C1 segment of cervical spinal cord (tissue), 14 donors: ENCODE data around the gene BMPER.
A peak's percentile ranks its signal among the peaks of the same experiment; 100 is the strongest.

Source experiments
- DNase-seq, 14 donors: peaks; one replicate each; lab custom pipeline; 2025; lab: John Stamatoyannopoulos, UW

BMPER gene

DNA sequence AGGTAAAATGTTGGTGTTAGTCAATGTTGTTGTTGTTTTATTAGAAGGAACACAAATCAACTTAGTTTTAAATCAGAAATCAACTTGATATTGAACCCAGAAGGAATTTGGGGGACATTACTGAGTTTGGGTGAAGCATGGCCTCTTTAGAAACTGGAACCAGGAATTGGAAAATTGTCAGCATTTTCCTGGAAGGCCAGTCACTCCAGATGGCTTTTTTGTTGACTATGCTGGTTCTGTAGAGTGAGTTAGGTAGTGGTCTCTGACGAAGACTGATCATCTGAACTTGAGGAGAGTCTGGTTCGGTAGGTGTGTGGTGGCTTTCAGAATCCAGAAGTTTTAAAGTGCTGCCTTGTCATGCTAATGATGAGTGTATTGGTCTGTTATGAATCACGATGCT lies 111.5 kb downstream of the BMPER start:
- peak in 1 of 14 donors; percentile 65 for DNase-seq

DNA sequence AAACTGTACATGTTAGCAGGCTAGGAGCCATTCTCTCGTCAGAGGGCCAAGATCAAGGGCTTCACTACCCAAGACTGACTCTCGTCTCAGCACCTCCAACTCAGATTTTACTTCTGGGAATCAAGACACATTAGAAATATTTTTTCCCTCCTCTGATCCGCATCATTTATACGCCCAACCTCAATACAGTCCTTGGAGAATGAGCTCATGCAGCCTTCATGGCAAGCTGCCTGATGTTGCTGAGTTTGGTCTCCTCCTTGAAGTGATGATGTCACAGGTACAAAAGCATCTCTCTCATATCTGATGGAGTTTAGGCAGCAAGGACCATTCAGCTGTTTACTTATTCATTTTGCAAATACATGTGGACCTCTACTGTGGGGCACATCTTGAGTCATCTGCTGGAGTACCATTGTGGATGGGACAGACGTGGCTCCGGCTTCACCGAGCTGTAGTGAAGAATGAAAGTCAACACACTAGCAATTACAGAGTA lies 114.0 kb downstream of the BMPER start:
- DNase-seq, result no peak

DNA sequence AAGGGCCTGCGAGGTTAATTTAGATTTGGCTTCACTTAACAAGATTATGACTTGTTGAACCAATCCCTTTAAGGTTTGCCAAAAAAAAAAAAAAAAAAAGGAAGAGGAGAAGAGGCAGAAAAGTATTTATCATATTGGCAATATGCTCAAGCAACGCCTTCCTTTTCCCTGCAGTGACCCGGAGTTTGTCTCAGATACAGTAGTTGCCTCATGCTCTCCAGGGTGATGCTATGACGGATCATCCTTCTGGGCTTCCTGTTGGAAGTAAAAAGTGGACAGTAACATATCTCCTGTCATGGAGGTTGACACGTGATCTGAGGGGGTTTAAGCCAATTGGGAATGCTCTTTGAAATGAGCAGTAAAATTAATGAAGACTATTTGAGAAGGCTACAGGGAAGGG lies 117.3 kb downstream of the BMPER start:
- DNase-seq, result no peak

DNA sequence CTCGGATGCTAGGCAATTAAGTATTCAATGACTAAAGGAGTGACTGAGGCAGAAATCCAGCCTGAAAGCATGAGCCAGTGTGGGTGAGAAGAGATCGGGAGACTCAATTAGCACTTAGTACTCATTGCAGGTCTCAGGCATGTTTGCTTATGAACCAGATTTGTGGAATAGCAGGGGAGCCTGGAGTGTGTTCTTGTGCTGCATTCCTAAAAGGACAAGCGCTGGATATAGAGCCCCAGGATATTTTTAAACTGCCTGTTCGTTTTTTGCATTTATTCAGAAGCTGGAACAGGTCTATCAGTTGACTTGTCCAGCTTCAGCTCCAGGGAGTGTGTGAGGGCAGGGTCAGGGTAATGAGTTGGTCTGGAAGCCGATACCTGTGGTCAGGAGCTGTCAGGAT lies 120.3 kb downstream of the BMPER start:
- no peak for DNase-seq

DNA sequence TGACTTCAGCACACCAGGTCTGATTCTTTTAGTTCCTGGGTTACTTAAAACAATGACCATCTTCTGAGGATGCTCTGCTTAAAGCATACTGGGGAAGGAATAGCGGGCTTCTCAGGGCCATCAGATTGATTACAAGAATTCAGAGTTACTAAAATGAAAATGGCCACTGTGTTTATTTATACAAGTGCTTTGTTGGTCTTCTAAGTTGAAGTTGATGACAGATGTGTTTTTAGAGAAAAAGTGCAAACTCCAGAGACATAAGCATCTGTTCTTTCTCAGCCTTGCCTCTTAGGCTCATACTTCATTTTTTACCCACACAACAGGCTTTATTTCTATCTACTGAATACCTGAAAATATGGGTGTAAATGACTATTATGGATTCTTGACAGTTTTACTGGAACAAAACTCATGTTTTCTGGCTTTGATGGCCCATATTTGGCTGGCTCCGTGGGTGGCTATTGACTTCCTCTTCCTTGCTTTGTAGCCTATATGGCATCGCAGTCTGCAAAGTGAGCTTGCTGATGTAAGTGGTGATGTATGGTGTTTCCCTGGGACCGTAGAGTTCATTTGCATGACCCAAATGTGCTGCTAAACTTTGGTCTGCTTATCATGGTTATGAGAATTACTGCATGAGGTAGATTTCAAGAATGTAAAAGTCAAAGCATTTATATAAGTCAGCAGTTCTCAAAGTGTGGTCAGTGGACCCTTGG lies 121.3 kb downstream of the BMPER start:
- no peak for DNase-seq

DNA sequence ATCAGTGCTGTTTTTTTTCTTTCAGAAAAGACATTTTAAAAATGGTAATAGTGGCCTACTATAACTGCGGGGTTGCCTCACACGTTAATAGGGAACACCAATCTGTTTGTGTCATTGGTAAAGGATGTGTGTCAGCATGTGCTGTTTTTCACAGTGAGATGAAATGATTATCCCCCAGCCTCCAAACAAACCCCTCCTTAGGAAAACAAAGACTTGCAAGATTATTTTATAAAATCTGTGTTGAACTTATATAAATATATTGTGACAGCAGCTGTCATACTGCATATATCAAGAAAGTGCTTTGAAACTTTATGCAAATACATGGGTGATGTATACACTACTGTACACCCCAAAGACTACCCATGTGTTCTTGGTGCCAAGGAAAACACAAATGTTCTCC lies 125.8 kb downstream of the BMPER start:
- no peak for DNase-seq

DNA sequence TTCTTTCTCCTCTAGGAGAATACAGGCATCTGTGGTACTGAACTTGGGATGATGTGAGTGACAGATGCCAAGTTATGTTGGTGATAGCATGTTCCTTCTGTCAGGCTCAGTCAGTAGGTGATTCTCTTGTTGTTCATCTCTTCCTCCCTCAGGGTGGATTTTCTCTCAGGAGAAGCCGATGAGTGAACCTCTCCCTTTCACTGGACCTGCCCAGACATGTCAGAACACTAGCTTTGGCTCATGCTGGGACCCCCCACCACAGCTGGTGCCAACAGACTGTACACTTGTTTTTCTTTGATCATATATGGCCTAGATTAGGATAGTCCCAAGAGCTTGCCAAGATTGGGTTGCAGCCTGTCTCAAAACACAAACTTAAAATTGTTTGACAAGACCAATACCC lies 129.4 kb downstream of the BMPER start:
- no peak for DNase-seq

DNA sequence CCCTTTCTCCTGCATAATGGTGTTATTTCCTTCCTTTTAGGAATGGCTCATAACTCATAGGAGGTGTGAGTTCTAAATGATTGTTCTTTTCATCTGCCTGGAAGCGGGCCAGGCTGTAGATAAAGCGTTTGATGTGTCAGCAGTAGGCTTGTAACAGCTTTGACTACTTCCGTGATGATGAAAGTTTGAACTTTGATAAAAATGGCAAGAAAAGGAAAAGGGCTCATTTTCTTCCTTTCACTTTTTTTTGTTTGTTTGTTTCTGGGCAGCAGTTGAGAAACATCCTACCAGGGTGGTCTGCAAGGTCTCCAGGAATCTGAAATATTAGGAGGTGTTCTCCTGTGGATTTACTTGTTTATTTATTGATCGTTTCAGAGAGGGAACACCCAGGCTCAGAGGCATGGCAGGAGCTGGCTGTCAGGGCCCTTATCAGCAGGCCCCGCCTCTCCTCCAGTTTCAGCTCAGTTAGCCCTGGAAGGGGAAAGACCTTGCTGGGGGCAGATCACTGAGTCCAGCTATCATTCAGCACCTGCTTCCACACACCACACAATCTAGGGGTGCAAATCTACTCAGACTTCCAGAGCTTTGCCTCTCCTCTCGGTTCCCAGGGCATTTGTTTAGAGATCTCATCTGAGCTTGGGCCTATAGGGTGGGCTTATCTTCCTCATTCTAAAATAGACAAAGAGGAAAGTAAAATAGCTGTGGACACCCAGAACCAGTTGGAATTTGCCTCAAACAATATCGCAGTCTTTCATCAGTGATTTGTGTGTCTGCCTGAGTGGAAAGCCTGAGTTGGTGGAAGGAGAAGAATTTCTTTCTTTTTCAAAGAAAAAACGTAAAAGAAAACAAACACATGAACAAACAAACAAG lies 130.9 kb downstream of the BMPER start:
- DNase-seq, result no peak

DNA sequence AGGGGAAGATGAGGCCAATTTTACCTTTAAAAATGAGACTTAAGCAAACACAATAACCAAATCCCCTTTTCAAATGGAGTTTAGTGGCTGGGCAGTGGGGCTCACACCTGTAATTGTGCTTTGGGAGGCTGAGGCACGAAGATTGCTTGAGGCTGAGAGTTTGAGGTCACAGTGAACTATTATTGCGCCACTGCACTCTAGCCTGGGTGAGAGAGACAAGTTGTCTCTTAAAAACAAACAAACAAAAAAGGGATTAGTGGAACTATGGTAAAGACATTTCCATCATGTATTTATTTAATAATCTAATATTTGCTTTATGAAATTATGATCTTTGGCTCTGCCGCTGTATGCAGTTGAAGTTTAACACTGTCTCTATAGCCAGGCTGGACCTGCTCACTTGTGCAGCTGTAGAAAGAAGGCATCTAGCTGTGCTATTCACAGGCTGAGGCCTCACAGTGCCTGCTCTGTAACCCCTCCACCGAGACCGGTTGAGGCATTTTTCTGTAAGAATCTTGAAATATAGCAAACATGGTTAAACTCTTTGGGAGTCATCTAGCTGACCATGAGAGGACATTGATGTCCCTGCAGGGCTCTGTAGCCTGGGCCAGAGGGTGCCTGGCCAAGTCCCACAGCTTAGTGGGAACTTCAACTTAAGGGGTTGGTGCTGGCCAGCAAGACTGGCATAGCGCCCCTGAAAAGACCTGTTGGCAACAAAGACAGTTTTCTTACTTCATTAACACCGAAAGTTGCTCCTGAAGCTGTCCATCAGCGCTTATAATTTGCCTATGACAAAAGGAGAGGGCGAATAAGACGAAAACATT lies 131.8 kb downstream of the BMPER start:
- no peak for DNase-seq

DNA sequence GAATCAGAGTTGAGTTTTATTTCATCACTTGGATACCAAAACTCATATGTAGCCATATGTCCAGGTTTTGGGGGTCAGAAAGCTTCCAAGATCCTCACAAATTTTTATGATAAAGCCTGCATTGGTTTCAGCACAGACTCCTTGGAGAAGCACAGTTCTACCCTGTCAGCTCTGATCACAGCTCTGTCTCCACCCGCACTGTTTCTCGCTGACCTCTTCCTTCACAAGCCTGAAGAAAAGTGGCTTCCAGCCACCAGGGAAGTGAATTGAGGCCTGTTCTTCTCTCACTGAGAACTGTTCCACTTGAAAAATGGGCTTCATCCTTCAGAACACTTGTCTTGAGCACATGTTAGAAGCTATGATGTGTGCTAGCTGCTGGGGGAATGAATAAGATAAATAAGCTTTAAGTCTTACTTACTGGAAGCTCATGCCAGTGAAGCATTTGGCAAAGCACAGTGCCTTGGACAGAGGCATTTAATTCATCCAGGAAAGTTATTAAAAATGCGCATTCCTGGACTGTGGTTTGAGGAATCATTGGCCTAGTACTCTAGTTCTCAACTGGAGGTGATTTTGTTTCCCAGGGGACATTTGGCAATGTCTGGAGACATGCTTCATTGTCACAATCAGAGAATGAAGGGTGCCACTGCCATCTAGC lies 133.6 kb downstream of the BMPER start:
- no peak for DNase-seq

DNA sequence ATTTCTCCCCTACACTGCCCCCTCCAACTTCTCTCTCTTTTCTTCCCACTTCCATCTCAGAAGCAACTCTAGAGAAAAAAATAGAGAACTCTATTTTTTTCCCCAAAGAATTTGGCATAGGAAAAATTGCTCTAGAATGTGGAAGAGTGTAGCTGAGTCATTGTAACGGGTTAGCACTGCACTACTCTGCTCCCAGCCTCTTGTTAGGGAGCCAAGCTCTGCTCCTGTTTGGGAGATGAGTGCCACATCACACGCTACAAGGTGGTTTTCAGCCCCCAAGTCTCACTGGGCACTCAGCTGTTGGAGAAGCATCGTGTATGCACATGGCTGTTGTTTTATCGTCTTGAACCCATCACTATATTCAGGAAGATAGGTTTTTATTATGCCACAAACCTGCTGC lies 136.4 kb downstream of the BMPER start:
- DNase-seq, result no peak

DNA sequence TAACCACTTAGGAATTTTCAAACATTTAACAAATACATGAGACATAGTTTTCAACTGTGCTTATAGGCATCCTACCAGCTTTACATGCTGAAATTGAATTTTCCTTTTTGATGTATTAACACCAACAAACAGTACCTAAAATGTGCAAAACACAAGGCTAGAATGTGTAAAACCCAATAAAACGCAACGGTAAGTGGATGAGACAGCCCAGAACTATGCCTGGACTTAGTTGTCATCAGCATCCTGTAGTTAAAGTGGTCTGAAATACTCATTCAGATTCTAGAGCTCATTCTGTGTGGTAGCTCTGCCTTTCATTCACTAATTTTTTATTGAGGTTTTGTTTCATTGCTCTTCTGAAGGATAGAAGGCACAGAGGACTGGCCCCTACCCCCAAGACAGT lies 137.1 kb downstream of the BMPER start:
- no peak for DNase-seq

DNA sequence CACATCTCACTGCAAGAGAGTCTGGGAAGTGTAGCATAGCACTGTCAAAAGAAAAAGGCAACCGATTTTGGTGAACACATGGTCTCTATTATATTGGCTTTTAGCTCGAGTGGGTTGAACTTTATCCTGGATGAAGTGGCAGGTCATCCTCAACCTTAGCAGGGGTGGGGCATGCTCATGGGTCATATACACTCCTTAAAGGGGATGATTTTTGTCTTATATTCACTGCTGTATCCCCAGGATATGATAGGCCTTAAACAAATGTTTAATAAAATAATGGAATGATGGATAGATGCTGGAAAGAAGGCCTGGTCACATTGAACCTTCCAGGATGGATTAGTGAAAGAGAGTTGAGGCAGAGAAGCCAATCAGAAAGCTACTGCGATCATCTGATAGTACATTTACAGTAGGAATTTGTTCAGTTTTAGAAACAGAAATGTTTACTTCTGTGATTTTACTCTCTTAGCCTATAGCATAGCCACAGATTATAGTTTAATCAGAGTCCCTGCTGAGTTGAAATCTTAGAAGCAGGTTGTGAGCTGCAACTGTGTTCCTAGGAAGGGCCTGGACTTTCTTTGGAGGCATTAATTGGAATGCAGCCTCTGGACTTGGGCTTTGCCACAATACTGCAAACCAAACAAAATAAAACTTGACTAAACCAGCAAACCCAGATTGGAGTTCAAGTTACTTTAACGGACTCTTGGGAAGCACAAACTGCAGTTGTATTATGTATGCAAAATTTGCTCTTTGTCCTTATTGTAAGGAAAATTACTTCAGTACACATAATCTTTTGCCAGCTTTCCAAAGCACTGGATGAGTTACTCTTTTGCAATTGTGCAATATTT lies 138.3 kb downstream of the BMPER start:
- DNase-seq, result no peak

DNA sequence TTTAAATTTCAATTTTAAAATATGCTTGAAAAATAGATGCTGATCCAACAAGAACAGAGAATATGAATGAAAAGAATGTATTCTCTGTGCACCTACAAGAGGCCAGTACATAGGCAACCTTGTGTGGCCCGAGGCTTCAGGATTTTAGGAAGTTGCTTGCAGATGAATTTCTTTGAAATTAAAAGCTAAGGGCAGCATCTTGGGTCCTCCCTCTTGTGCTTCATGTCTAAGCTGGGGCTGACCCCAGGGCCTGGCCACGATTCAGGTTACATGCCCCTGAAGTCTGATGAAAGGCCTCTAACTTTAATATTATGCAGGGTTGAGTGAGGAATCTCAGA lies 138.9 kb downstream of the BMPER start:
- DNase-seq, result no peak

DNA sequence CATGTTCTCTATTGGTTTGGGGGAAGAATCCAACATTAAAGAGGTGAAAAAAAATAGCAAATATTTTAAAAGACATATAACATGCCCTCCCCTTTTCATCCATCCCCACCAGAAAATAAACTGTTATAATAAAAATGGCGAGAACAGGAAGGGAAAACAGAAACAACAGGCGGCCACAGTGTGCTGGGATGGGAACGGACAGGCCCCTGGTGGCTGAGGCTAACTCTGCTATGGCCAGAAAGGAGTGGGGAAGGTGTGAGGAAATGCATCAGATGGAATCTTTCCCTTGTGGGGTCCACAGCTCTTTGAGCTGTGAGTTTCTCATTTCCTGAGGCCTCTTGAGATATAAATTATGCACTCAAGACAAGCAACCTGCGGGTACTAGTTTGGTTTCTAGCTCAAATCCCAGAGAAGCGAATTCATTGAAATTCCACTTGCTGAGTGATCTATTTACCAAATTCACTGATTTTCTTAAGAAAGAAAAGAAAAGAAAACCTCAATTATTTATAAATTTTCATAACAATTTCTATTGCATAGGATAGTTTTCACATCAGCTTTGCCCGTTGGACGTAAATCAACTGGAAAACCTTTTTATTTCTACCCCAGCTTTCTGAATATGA lies 139.5 kb downstream of the BMPER start:
- DNase-seq, result no peak

DNA sequence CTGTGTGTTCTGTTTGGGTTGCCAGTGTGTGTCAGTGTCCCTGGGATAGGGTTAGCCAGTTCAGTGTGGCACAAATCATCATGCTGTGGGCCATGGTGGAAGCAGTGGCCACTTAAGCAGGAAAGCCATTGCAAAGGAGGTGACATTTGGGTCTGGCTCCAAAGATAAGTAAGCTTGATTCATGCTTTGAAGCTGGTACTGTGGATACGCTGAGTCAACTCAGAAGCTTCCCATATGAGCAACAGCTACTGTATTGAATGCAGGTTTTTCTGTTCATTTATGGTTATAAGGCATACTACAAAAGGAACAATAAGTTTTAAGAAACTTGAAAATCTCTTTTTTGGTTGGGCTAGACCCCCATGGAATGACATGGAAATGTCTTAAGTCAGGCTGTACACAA lies 143.1 kb downstream of the BMPER start:
- no peak for DNase-seq

DNA sequence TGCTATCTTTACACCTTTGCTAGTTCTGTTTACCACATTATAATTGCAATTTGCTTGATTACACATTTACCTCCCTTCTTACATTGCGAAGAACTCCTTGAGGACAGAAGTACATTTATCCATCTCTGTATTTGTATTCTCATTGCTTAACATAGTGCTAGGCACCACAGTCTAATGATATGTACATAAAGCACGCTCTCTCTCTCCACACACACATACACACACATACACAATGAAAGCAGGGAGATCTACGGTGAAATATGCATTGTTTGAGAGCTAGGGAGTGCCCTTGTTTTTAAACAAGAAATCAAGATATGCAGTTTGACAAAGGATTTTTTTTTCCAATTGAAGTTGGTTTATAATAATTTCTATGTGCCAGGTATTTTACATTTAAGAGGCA lies 148.7 kb downstream of the BMPER start:
- no peak for DNase-seq

DNA sequence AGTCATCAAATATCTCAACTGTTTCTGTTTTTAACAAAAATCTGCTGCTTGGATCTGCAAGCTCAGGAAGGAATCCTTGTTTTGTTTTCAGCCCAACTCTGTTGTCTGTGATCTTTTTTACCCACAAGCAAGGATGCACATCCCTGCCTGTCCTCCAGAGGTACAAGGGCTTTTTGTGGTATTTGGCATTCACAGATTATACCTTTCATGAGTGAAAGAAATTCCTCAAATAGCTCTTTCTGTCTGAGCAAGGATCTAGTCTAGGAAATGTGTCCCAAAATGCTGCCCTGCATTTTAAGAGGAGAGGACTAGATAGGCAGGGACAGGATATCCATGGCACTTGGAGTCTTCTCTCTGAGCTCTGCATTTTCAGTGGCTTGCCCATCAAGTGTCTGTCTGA lies 151.8 kb downstream of the BMPER start:
- DNase-seq, result no peak

DNA sequence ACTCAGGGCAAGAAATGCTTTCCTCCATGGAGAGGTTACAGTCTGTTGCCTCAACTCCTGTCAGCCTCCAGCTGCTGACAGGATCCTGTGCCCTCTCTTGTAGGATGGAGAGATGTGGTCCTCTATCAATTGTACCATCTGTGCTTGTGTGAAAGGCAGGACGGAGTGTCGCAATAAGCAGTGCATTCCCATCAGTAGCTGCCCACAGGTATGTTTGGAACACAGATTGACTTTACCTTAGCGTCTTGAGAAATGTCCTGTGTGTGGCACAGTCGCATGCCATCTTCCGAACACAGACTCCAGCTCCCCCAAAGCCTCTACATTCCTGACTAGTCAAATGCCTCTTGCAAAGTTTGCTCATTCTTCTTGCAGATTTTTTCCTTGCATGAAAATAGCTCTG lies 152.6 kb downstream of the BMPER start:
- DNase-seq, result no peak

DNA sequence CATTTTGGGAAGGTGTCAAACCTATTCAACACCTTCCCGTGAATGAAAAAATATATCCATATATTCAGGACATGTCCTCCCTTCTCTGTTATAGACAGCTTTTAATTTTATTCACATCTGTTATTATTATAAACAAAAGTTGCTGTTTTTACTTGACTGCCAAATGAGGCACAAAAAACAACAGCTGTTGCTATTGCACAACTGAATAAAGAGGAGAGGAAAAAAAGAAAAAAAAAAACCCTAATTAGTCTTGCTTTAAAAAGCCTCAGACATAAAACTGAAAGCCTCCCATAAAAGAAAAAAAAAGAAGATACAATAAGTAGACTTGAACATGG lies 153.4 kb downstream of the BMPER start:
- DNase-seq, result no peak
